Stomach (tissue), 9 donors: ENCODE results near the gene CMKLR1. TPM values are rescaled to one million over a fixed set of nuclear protein-coding genes. Genes with fewer than 3 reads are reported as not detected.
A peak's percentile ranks its signal among the peaks of the same experiment; 100 is the strongest.

ENCODE experiments used
- DNase-seq, 2 donors: peaks; one replicate each; pipeline versions ENCODE4 v3.0.0 to v3.0.0-alpha.2; 2013 to 2019
- H3K27ac ChIP-seq, 5 donors: fragments of 200-600 bp in 4 of 5; sonication (generic) in 4 of 5; one replicate each; pipeline ENCODE4 v1.5.1; 2013 to 2019; ENCODE audit warnings: mild to moderate bottlenecking in 1 of 5, moderate library complexity in 1 of 5
- H3K27me3 ChIP-seq, 3 donors: fragments of 200-600 bp; sonication (generic); one replicate each; pipeline ENCODE4 v1.5.1; 2017 to 2019; ENCODE audit warnings: mixed run types in 1 of 3
- H3K36me3 ChIP-seq, 4 donors: fragments of 200-600 bp; sonication (generic); 1 replicate in 3 of 4; 2 replicates in 1 of 4; pipeline ENCODE4 v1.5.1; 2016 to 2019
- H3K4me1 ChIP-seq, 4 donors: fragments of 200-600 bp; sonication (generic); one replicate each; pipeline ENCODE4 v1.5.1; 2016 to 2019
- H3K4me3 ChIP-seq, 4 donors: fragments of 200-600 bp; sonication (generic) in 3 of 4; one replicate each; pipeline ENCODE4 v1.5.1; 2016 to 2019; ENCODE audit warnings: mild to moderate bottlenecking in 1 of 4
- H3K9me3 ChIP-seq, 4 donors: fragments of 200-600 bp; sonication (generic); one replicate each; pipeline ENCODE4 v1.5.1; 2016 to 2019
- EP300 ChIP-seq: sonication (generic); formaldehyde crosslinking; IDR thresholded peaks from one replicate; pipeline ENCODE4 v1.6.1; 2017; ENCODE audit warnings: antibody characterized with exemption
- POLR2A ChIP-seq, 4 donors: fragments of 450-650 bp; IDR thresholded peaks; one replicate each; pipeline ENCODE4 v1.6.1; 2016; ENCODE audit warnings: antibody characterized with exemption in 4 of 4, control low read depth in 2 of 4, mild to moderate bottlenecking in 1 of 4, moderate library complexity in 1 of 4
- POLR2AphosphoS5 ChIP-seq, 3 donors: sonication (generic); formaldehyde crosslinking; IDR thresholded peaks; one replicate each; pipeline ENCODE4 v1.6.1; 2016; ENCODE audit warnings: antibody characterized with exemption in 3 of 3
- WGBS, 5 donors: extraction: QIAGEN DNeasy Blood & Tissue Kit in 3 of 5; methylation state at CpG; one replicate each; pipeline versions ENCODE4 v1.1.5 to v1.1.7; 2013 to 2018; 5-methylcytosine and 5-hydroxymethylcytosine counted together
- intact Hi-C: fragments of 100-400 bp; cut with DNase I; formaldehyde crosslinking; loops from one replicate; pipeline ENCODE4 v1.15.1; 2023; ENCODE audit warnings: low total_unique reads
- polyA plus RNA-seq, 3 donors: library from polyadenylated mRNA; stranded (reverse); fragments of 200-250 nt; gene quantifications; one replicate each; pipeline ENCODE4 v1.2.3, GENCODE V29; 2013
- total RNA-seq, 5 donors: library from RNA; depleted of rRNA; stranded (reverse); fragments of >200 nt; gene quantifications; one replicate each; pipeline versions ENCODE4 v1.1.0 to v1.2.3, GENCODE V29; 2014 to 2016
- TF ChIP-seq, protein P1 (sequence below), 7 experiments: fragments of 450-650 bp in 4 of 7; fragments of 200-600 bp in 3 of 7; sonication (generic) in 3 of 7; IDR thresholded peaks; one replicate each; pipeline ENCODE4 v1.5.1; 2016 to 2019; ENCODE audit warnings: antibody characterized with exemption in 7 of 7, control low read depth in 2 of 7, mild to moderate bottlenecking in 1 of 7
- donor health status: healthy with polysubstance abuse.
- donor health status: Bipolar disorder and iron deficiency.
- donor health status: healthy.

The CMKLR1 gene
- total and polyA plus RNA-seq, 8 donors = 0.45 to 46.1 (median 2.3) TPM

DNA sequence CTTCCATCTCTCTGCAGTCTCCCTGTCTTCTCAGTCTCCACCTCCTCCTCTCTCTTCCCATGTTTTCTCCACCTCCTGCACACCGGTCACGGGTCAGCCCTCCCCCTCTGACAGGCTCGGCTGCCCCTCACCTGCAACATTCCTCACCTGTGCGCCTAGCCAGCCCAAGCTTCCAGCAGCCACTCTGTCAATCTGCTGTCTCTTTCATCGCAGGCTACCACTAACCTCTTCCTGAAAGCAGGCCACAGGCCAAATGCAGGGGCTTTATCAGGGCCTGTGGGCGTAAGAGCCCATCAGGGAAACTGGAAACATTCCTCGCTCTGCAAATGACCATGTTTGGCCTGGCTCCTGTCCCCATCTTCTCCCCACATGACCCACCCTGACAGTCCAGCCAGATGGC is 34.5 kb downstream of the CMKLR1 start:
- intact Hi-C loops = no loop called here
- WGBS, 5 donors = 42 to 54% (median 47%) methylated on average over 7 of the region's 7 CpGs
- Histone ChIP-seq H3K4me3 (no peak overlapping the region), H3K4me1 (peaks cover 35 to 67% (median 51%) of the 10 kb centered on the region in 4 donors), H3K27ac (peak overlapping the region; percentile 16 to 81 (median 76)), H3K9me3 (no peaks in the 10 kb centered on the region), H3K27me3 (peaks cover 0 to 6% (median 3%) of the 10 kb centered on the region in 3 donors), H3K36me3 (no peaks in the 10 kb centered on the region)
- TF ChIP-seq, protein P1, sequence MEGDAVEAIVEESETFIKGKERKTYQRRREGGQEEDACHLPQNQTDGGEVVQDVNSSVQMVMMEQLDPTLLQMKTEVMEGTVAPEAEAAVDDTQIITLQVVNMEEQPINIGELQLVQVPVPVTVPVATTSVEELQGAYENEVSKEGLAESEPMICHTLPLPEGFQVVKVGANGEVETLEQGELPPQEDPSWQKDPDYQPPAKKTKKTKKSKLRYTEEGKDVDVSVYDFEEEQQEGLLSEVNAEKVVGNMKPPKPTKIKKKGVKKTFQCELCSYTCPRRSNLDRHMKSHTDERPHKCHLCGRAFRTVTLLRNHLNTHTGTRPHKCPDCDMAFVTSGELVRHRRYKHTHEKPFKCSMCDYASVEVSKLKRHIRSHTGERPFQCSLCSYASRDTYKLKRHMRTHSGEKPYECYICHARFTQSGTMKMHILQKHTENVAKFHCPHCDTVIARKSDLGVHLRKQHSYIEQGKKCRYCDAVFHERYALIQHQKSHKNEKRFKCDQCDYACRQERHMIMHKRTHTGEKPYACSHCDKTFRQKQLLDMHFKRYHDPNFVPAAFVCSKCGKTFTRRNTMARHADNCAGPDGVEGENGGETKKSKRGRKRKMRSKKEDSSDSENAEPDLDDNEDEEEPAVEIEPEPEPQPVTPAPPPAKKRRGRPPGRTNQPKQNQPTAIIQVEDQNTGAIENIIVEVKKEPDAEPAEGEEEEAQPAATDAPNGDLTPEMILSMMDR (IDR thresholded peaks at IDR 0.05) = no peak
- TF ChIP-seq POLR2AphosphoS5 (IDR thresholded peaks at IDR 0.05) (no peak), EP300 (no peak), POLR2A (IDR thresholded peaks at IDR 0.05) (no peak)
- no peak for DNase-seq

DNA sequence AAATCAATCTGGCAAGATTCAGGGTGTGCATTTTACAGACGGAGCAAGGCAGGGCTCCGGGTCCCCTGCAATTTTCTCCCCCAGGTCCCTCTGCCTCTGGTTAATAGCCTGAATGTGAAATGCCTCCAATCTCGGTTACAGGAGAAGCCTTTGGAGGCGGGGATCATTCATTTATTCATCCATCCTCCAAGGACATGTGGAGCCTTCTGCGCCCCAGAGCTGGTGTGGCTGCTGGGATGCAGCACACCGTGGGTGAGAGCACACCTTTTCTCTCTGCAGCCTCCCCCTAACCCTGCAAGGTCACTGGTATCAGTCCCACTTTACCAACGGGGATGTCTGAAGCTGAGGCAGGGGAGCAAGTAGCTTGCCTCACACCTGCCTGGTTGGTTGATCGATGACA is 35.4 kb downstream of the CMKLR1 start:
- Histone ChIP-seq H3K9me3 (no peaks in the 10 kb centered on the region), H3K27ac (peak overlapping the region in 4 of 5 donors; percentile 57 to 81 (median 76)), H3K27me3 (peaks cover 0 to 6% (median 3%) of the 10 kb centered on the region in 3 donors), H3K4me1 (peaks cover 35 to 70% (median 51%) of the 10 kb centered on the region in 4 donors), H3K4me3 (no peak overlapping the region), H3K36me3 (no peaks in the 10 kb centered on the region)
- TF ChIP-seq, protein P1 (IDR thresholded peaks at IDR 0.05) = no peak
- no peak for TF ChIP-seq POLR2A (IDR thresholded peaks at IDR 0.05)
- no peak for TF ChIP-seq EP300
- TF ChIP-seq POLR2AphosphoS5 (IDR thresholded peaks at IDR 0.05) = no peak
- DNase-seq = no peak
- 73 to 88% (median 78%) methylated on average over 8 of the region's 8 CpGs for WGBS, 5 donors
- intact Hi-C loops = no loop called here

DNA sequence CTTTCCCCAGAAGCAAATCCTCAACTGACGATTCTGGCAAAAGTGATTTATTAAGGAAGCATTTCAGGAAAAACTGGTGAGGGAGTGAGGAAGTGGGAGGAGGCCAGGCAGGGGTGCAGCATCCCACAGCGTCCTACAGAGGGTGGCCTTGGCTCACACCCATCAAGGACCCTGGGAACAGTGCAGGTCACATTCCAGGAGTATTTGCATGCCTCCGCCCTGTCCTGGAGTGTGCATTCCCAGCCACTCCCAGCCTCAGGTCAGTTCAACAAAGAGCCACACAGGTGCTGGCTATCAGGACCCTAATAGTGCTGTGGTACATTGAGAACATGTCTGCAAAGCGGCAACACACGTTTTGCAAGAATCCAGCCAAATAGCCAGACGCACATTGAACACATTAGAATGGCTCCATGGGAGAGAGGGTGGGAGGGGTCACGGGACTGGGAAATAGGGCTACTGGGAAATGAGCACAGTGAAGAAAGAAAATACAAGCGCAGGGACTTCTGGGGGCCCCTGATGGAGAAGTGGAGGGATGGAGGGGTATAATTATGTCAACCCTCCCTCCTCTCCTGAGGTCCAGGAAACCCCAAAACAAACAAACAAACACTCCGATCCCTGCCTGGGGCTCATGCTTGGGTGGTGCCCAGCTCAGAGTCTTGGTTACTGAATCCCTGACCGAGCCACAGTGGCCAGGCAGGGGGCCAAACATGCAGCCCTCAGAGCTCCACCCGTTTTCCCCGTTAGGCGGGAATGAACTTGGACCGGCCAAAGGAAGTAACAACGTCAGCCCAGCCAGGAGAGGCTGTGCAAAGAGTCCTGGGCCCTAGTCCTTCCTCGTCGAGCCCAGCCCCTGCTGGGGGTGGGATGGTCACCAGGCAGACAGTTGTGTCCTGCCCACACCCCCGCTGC is 36.5 kb downstream of the CMKLR1 start:
- WGBS, 5 donors = 14 to 30% (median 22%) methylated on average over 15 to 18 of the region's 18 CpGs
- intact Hi-C loops = no loop called here
- Histone ChIP-seq H3K27me3 (peaks cover 0 to 6% (median 3%) of the 10 kb centered on the region in 3 donors), H3K36me3 (no peaks in the 10 kb centered on the region), H3K27ac (peak overlapping the region; percentile 28 to 81 (median 76)), H3K9me3 (no peaks in the 10 kb centered on the region), H3K4me1 (peaks cover 35 to 65% (median 47%) of the 10 kb centered on the region in 4 donors), H3K4me3 (no peak overlapping the region)
- TF ChIP-seq EP300 = no peak
- no peak for TF ChIP-seq POLR2A (IDR thresholded peaks at IDR 0.05)
- peak in 1 of 3 donors; percentile 11 for TF ChIP-seq POLR2AphosphoS5 (IDR thresholded peaks at IDR 0.05)
- TF ChIP-seq, protein P1 (IDR thresholded peaks at IDR 0.05) = no peak
- DNase-seq = peak; percentile 39 to 79

DNA sequence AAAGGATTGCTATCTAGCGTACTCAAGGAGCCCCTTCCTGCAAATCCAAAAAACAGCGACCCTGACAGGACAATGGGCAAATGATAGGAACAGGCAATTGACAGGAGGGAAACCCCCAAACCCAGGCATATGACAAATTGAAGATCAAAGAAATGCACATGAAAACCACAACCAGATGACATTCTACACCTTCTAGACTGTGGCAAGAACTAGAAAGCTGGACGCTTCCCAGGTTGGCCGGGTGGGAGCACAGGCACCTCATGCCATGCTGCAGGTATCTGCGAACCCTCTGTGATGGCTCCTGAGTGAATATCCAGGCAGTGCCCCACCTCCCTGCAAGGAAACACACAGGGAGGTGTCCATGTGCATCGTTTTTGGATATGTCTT is 37.1 kb downstream of the CMKLR1 start:
- WGBS, 5 donors = 47 to 68% (median 57%) methylated on average over 6 of the region's 6 CpGs
- TF ChIP-seq, protein P1 (IDR thresholded peaks at IDR 0.05) = no peak
- Histone ChIP-seq H3K27ac (peak overlapping the region in 4 of 5 donors; percentile 57 to 81 (median 76)), H3K36me3 (no peaks in the 10 kb centered on the region), H3K4me1 (peaks cover 35 to 59% (median 44%) of the 10 kb centered on the region in 4 donors), H3K27me3 (peaks cover 0 to 6% (median 3%) of the 10 kb centered on the region in 3 donors), H3K9me3 (no peaks in the 10 kb centered on the region), H3K4me3 (no peak overlapping the region)
- intact Hi-C loops = no loop called here
- DNase-seq = no peak
